Endothelial cell of umbilical vein (primary cell): ENCODE data around the gene EDDM3A. TPM values are rescaled to one million over a fixed set of nuclear protein-coding genes. Genes with fewer than 3 reads are reported as not detected.

ENCODE experiments used
- BruUV-seq: library from RNA; stranded (reverse); fragments of 400-500 nt; replicated peaks from 2 replicates; lab custom pipeline; 2021; lab: Mats Ljungman, UMichigan
- CTCF ChIA-PET: fragments of 300-600, 350-600 bp; sonication (Branson Sonifier 250); formaldehyde crosslinking; loops from one replicate; lab custom pipeline; 2021; ENCODE audit warnings: antibody characterized with exemption, inconsistent platforms; lab: Charles Lee
- POLR2A ChIA-PET: fragments of 300-600, 350-600 bp; sonication (Branson Sonifier 250); formaldehyde crosslinking; loops from one replicate; lab custom pipeline; 2021; ENCODE audit warnings: antibody characterized with exemption, inconsistent platforms; lab: Charles Lee
- DNase-seq: peaks from one replicate; pipeline ENCODE4 v3.0.0-alpha.2; 2011; ENCODE audit warnings: low read depth, low spot score
- FAIRE-seq: peaks from 2 replicates; lab custom pipeline; 2011; peaks lifted over from hg19 to GRCh38; lab: Jason Lieb, UNC
- H2AFZ ChIP-seq: 2 replicates; pipeline ENCODE4 v1.6.0; 2012; ENCODE audit warnings: low read depth, low read length, control low read depth, inconsistent platforms
- H3K27ac ChIP-seq: 2 replicates; pipeline ENCODE4 v1.5.1; 2011; ENCODE audit warnings: low read depth, mild to moderate bottlenecking, control low read depth, low read length, moderate library complexity; ENCODE audit not compliant: insufficient read depth
- H3K27me3 ChIP-seq, 2 experiments: 2 replicates each; pipeline versions ENCODE4 v1.6.0 to v1.6.1; 2011; ENCODE audit warnings: low read length in 2 of 2, mixed read lengths in 1 of 2; ENCODE audit not compliant: control insufficient read depth in 2 of 2, insufficient read depth in 2 of 2
- H3K36me3 ChIP-seq, 2 experiments: 2 replicates in 1 of 2; 3 replicates in 1 of 2; pipeline ENCODE4 v1.5.1; 2011; ENCODE audit warnings: low read length in 2 of 2, mild to moderate bottlenecking in 1 of 2, moderate library complexity in 1 of 2; ENCODE audit not compliant: control insufficient read depth in 2 of 2, insufficient read depth in 2 of 2; ENCODE audit errors: extremely low read depth in 1 of 2
- H3K4me1 ChIP-seq: 3 replicates; pipeline ENCODE4 v1.5.1; 2011; ENCODE audit warnings: mild to moderate bottlenecking, low read length; ENCODE audit not compliant: control insufficient read depth, insufficient read depth; ENCODE audit errors: extremely low read depth
- H3K4me2 ChIP-seq: 2 replicates; pipeline ENCODE4 v1.6.1; 2011; ENCODE audit warnings: low read length, control low read depth, mixed read lengths; ENCODE audit not compliant: insufficient read depth
- H3K4me3 ChIP-seq, 3 experiments: fragments of 200-600 bp in 1 of 3; sonication (generic), shearing (Covaris generic) in 1 of 3; replicated peaks in 1 of 3; 2 replicates each; pipeline ENCODE4 v1.5.1; 2011 to 2016; ENCODE audit warnings: control low read depth in 3 of 3, low read length in 3 of 3, mild to moderate bottlenecking in 2 of 3, inconsistent platforms in 1 of 3, low read depth in 1 of 3, moderate library complexity in 1 of 3; ENCODE audit not compliant: insufficient read depth in 1 of 3
- H3K79me2 ChIP-seq: 2 replicates; pipeline ENCODE4 v1.6.0; 2012; ENCODE audit warnings: low read length, inconsistent platforms; ENCODE audit not compliant: control insufficient read depth, insufficient read depth
- H3K9ac ChIP-seq: replicated peaks from 2 replicates; pipeline ENCODE3; 2011; ENCODE audit warnings: low read length, control low read depth; ENCODE audit not compliant: insufficient read depth; ENCODE audit errors: extremely low read depth
- H3K9me1 ChIP-seq: replicated peaks from 3 replicates; pipeline ENCODE4 v1.6.0; 2011; ENCODE audit warnings: mild to moderate bottlenecking, low read length; ENCODE audit not compliant: control insufficient read depth, insufficient read depth; ENCODE audit errors: extremely low read depth
- H3K9me3 ChIP-seq: replicated peaks from 2 replicates; pipeline ENCODE4 v1.5.1; 2012; ENCODE audit warnings: low read length, inconsistent platforms; ENCODE audit not compliant: control insufficient read depth, insufficient read depth
- H4K20me1 ChIP-seq: replicated peaks from 2 replicates; pipeline ENCODE3; 2011; ENCODE audit warnings: mild to moderate bottlenecking, low read length; ENCODE audit not compliant: control insufficient read depth, insufficient read depth; ENCODE audit errors: extremely low read depth
- EZH2 ChIP-seq: IDR thresholded peaks from 2 replicates; pipeline ENCODE4 v1.6.1; 2012; ENCODE audit warnings: borderline replicate concordance, low read depth, mild to moderate bottlenecking, moderate library complexity, low read length, inconsistent platforms; ENCODE audit not compliant: severe bottlenecking
- FOS ChIP-seq: IDR thresholded peaks from 2 replicates; pipeline ENCODE4 v1.6.1; 2011; ENCODE audit warnings: mild to moderate bottlenecking, low read length, moderate library complexity, borderline replicate concordance; ENCODE audit not compliant: insufficient read depth
- GATA2 ChIP-seq: IDR thresholded peaks from 2 replicates; pipeline ENCODE4 v1.7.0; 2011; ENCODE audit warnings: low read depth, mild to moderate bottlenecking, moderate library complexity, mixed read lengths, low read length; ENCODE audit not compliant: insufficient read length, insufficient read depth
- JUN ChIP-seq: IDR thresholded peaks from 2 replicates; pipeline ENCODE4 v1.6.1; 2011; ENCODE audit warnings: borderline replicate concordance, low read depth; ENCODE audit not compliant: insufficient read length, insufficient read depth
- MYC ChIP-seq: IDR thresholded peaks from one replicate; pipeline ENCODE4 v1.6.1; 2011; ENCODE audit warnings: mild to moderate bottlenecking, low read depth, low read length
- POLR2A ChIP-seq: IDR thresholded peaks from 2 replicates; pipeline ENCODE4 v1.6.1; 2012; ENCODE audit warnings: low read depth, mild to moderate bottlenecking, control low read depth, low read length
- POLR2AphosphoS5 ChIP-seq: IDR thresholded peaks from 2 replicates; pipeline ENCODE4 v1.6.1; 2012; ENCODE audit warnings: low read depth, mild to moderate bottlenecking, control low read depth, low read length, moderate library complexity; ENCODE audit not compliant: insufficient read depth
- dilution Hi-C: fragments of 300-500 bp; cut with MboI; formaldehyde crosslinking; loops from one replicate; pipeline ENCODE4 v1.15.0; 2019; ENCODE audit warnings: low sequenced_read_pairs; ENCODE audit not compliant: extremely low pct_ligation_motif_present
- intact Hi-C: fragments of 100-400 bp; cut with micrococcal nuclease; formaldehyde crosslinking; loops from one replicate; pipeline ENCODE4 v1.10.0; 2022
- polyA plus RNA-seq, 4 experiments: library from polyadenylated mRNA; depleted of rRNA in 3 of 4; stranded (reverse) in 3 of 4; unstranded in 1 of 4; fragments of >200 nt; gene quantifications; 2 replicates each; pipeline versions ENCODE4 v1.2.1 to v1.2.3, GENCODE V29; 2011 to 2012; ENCODE audit warnings: missing spikeins in 1 of 4
- total RNA-seq: library from RNA; stranded (reverse); gene quantifications from 2 replicates; pipeline ENCODE4 v1.2.3, GENCODE V29; 2021
- TF ChIP-seq, protein P1 (sequence below), 2 donors: IDR thresholded peaks; 1 replicate in 1 of 2; 2 replicates in 1 of 2; pipeline ENCODE4 v1.5.1; 2011; ENCODE audit warnings: low read length in 2 of 2, mild to moderate bottlenecking in 2 of 2, moderate library complexity in 2 of 2, control low read depth in 1 of 2, inconsistent platforms in 1 of 2, low read depth in 1 of 2; ENCODE audit not compliant: insufficient read depth in 1 of 2; ENCODE audit errors: extremely low read depth in 1 of 2
- TF ChIP-seq, protein P2 (sequence below): IDR thresholded peaks from 2 replicates; pipeline ENCODE4 v1.6.1; 2011; ENCODE audit not compliant: insufficient read depth, insufficient read length

Gene EDDM3A
- total and polyA plus RNA-seq, 2 donors (not counting 3 experiments of a cell fraction or from before 2014, with no cell fraction given), result not detected

DNA sequence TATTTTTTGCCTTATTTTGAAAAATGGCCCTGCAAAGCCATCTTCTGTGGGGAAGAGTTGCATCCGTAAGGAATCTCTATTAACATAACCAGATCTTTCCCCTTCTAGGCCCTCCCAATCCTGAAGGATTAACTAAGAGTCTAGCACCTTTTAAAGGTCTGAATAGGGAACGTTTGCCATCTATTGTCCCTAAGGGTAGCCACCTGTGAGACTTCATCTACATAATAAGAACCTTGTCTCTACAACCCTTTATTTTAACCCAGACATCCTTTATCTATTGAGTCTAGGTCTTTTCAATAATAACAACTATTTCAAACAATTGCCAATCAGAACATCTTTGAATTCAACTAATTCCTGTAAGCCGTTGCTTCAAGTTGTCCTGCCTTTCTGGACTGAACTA lies 27.0 kb downstream of the EDDM3A start:
- BruUV-seq, result no TSS peak
- H3K4me3 ChIP-seq, result no peak overlapping the region
- ChIA-PET CTCF (no interaction called here), POLR2A (no interaction called here)
- DNase-seq (no peak), FAIRE-seq (no peak)
- no peaks in the 10 kb centered on the region for H3K4me1 ChIP-seq
- no peaks in the 10 kb centered on the region for H3K36me3 ChIP-seq
- H3K9me3 ChIP-seq, result no peaks in the 10 kb centered on the region
- no peak overlapping the region for H3K27ac ChIP-seq
- TF ChIP-seq FOS (no peak), GATA2 (no peak), MYC (no peak), POLR2AphosphoS5 (no peak), JUN (no peak), POLR2A (no peak), EZH2 (no peak)
- TF ChIP-seq, protein P1, sequence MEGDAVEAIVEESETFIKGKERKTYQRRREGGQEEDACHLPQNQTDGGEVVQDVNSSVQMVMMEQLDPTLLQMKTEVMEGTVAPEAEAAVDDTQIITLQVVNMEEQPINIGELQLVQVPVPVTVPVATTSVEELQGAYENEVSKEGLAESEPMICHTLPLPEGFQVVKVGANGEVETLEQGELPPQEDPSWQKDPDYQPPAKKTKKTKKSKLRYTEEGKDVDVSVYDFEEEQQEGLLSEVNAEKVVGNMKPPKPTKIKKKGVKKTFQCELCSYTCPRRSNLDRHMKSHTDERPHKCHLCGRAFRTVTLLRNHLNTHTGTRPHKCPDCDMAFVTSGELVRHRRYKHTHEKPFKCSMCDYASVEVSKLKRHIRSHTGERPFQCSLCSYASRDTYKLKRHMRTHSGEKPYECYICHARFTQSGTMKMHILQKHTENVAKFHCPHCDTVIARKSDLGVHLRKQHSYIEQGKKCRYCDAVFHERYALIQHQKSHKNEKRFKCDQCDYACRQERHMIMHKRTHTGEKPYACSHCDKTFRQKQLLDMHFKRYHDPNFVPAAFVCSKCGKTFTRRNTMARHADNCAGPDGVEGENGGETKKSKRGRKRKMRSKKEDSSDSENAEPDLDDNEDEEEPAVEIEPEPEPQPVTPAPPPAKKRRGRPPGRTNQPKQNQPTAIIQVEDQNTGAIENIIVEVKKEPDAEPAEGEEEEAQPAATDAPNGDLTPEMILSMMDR (IDR thresholded peaks at IDR 0.05; ENCODE audit: extremely low read depth in 1 of 2, insufficient read depth in 1 of 2, low read depth in 1 of 2, low read length in 2 of 2), result no peak
- TF ChIP-seq, protein P2, sequence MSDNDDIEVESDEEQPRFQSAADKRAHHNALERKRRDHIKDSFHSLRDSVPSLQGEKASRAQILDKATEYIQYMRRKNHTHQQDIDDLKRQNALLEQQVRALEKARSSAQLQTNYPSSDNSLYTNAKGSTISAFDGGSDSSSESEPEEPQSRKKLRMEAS, result no peak
- no peak overlapping the region for H3K9ac ChIP-seq
- dilution Hi-C loops, result no loop called here
- H3K9me1 ChIP-seq, result no peaks in the 10 kb centered on the region
- H2AFZ ChIP-seq, result no peak overlapping the region
- H4K20me1 ChIP-seq, result no peaks in the 10 kb centered on the region
- no peaks in the 10 kb centered on the region for H3K79me2 ChIP-seq
- H3K27me3 ChIP-seq, result peaks cover 24 to 54% of the 10 kb centered on the region in 2 experiments
- H3K4me2 ChIP-seq, result no peak overlapping the region
- intact Hi-C loops, result no loop called here
